Measurements from ENCODE around the gene RBP3. TPM values are rescaled to one million over a fixed set of nuclear protein-coding genes. Genes with fewer than 3 reads are reported as not detected.

Gene RBP3
- total RNA-seq, 1 experiment from 2014 or later, result not detected

DNA sequence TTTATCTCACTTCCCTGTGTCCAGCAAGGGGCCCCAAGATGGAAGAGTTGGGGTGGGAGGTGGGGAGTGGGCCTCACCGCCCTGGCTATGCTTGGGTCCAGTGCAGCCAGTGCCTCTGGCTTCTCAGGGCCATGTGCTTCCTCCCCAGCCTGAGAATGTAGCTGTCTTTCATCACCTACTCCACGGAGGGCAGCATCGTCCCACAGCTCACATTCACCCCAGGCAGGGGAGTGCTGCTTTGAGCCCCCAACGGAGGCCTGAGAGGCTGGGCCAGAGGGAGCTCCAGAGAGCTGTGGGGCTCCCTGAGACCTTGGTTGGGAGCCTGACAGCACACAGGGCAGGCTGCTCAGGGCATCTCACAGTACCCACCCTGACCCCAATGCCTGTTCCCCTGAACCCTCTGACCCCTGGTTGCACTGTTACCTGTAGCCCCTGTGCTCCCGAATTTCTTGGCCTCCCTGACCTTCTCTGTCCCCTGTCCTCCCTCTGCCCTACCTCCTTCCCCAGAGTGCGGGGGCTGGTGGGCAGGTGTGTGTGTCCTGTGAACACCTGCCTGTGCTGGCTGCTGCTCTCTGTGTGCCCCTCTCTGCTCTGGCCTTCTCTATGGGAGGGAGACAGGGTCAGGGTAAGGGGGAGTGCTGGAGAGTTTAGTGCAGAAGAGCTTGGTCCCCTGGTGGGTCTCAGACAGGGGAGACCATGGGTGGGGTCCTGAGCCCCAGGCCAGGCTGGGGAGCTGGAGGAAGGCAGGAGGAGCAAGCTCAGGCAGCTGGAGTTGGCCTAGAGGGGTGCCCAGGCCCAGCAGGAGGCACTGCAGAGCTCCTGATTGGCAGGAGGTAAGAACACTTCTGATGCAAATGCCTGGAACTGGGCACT, 55.5 kb downstream of the RBP3 start:
- no peaks in the 10 kb centered on the region for H3K9me3 ChIP-seq (ENCODE audit: control insufficient read depth, insufficient read depth, low read depth, low read length)
- intact Hi-C loops (cut with micrococcal nuclease; ENCODE audit: unreplicated experiment), result no loop called here
- no peaks in the 10 kb centered on the region for H3K36me3 ChIP-seq (ENCODE audit: control insufficient read depth, insufficient read depth, low read length)
- TF ChIP-seq POLR2AphosphoS5 (IDR thresholded peaks at IDR 0.05; ENCODE audit: low read depth, low read length) (no peak), CTCF (IDR thresholded peaks at IDR 0.05) (0 out of 2 replicates have a peak, but pooled peaks have one; percentile 57)
- BruUV-seq (replicated peaks), result no TSS peak
- no peak overlapping the region for H3K4me3 ChIP-seq (ENCODE audit: low read depth in 2 of 2, low read length in 2 of 2)
- H3K4me1 ChIP-seq (ENCODE audit: control insufficient read depth, insufficient read depth, low read length), result peaks cover 65% of the 10 kb centered on the region
- in situ Hi-C loops (cut with HindIII; ENCODE audit: low pct_unique_long_range_greater_than_20kb, low sequenced_read_pairs), result no loop called here
- H3K27ac ChIP-seq (ENCODE audit: low read length), result peak overlapping the region; percentile 75
- POLR2A ChIA-PET, result no interaction called here
- CTCF ChIA-PET, result interaction anchor here (0.8 to 1.1 kb wide), 3 partner anchors 18 to 52 kb away, joined by 3 to 4 read pairs (median 3); no protein-coding TSS in a partner anchor
- peak; percentile 38 for ATAC-seq
- no peaks in the 10 kb centered on the region for H3K27me3 ChIP-seq (ENCODE audit: control insufficient read depth, insufficient read depth, low read length)
- DNase-seq (ENCODE audit: low read depth, low spot score), result no peak

- Histone ChIP-seq H3K4me1 (ENCODE audit: control insufficient read depth, insufficient read depth, low read length) (peaks cover 73% of the 10 kb centered on the region), H3K36me3 (ENCODE audit: control insufficient read depth, insufficient read depth, low read length) (no peaks in the 10 kb centered on the region), H3K27ac (ENCODE audit: low read length) (peak overlapping the region; percentile 75), H3K27me3 (ENCODE audit: control insufficient read depth, insufficient read depth, low read length) (no peaks in the 10 kb centered on the region), H3K9me3 (ENCODE audit: control insufficient read depth, insufficient read depth, low read depth, low read length) (no peaks in the 10 kb centered on the region), H3K4me3 (ENCODE audit: low read depth in 2 of 2, low read length in 2 of 2) (no peak overlapping the region)
- TF ChIP-seq, protein P1, sequence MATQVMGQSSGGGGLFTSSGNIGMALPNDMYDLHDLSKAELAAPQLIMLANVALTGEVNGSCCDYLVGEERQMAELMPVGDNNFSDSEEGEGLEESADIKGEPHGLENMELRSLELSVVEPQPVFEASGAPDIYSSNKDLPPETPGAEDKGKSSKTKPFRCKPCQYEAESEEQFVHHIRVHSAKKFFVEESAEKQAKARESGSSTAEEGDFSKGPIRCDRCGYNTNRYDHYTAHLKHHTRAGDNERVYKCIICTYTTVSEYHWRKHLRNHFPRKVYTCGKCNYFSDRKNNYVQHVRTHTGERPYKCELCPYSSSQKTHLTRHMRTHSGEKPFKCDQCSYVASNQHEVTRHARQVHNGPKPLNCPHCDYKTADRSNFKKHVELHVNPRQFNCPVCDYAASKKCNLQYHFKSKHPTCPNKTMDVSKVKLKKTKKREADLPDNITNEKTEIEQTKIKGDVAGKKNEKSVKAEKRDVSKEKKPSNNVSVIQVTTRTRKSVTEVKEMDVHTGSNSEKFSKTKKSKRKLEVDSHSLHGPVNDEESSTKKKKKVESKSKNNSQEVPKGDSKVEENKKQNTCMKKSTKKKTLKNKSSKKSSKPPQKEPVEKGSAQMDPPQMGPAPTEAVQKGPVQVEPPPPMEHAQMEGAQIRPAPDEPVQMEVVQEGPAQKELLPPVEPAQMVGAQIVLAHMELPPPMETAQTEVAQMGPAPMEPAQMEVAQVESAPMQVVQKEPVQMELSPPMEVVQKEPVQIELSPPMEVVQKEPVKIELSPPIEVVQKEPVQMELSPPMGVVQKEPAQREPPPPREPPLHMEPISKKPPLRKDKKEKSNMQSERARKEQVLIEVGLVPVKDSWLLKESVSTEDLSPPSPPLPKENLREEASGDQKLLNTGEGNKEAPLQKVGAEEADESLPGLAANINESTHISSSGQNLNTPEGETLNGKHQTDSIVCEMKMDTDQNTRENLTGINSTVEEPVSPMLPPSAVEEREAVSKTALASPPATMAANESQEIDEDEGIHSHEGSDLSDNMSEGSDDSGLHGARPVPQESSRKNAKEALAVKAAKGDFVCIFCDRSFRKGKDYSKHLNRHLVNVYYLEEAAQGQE (IDR thresholded peaks at IDR 0.05; ENCODE audit: insufficient read depth in 1 of 2, low read depth in 2 of 2, low read length in 1 of 2), result no peak
- no peak for TF ChIP-seq POLR2AphosphoS5 (IDR thresholded peaks at IDR 0.05; ENCODE audit: low read depth, low read length)
- CTCF ChIA-PET, result interaction anchor here (1.1 kb wide), 1 partner anchor 51 kb away, joined by 4 read pairs; no protein-coding TSS in a partner anchor
- intact Hi-C loops (cut with micrococcal nuclease; ENCODE audit: unreplicated experiment) (no loop called here), in situ Hi-C loops (cut with HindIII; ENCODE audit: low pct_unique_long_range_greater_than_20kb, low sequenced_read_pairs) (no loop called here)
- POLR2A ChIA-PET, result no interaction called here
- no peak for ATAC-seq
- DNase-seq (ENCODE audit: low read depth, low spot score), result no peak
- BruUV-seq (replicated peaks), result no TSS peak
These were observed 56.3 kb downstream of the RBP3 start for GRCh38 chr10:47404446-47404845.

DNA sequence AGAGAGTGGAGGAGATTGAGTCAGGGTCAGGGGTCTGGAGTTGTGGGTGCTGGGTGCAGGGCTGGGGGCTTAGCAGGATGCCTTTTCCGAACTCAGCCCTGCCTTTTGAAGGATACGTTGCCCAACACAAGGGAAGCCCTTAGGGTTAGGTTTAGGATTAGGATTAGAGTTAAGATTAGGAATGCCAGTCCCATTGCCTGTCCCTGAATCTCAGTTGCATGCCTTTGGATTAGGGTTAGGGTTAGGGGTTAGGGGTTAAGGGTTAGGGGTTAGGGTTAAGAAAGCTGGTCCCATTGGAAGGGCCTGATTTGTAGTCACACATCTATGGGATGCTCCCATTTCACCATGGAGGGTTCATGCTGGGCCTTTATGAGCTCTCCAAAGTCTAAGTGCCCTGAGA, 56.8 kb downstream of the RBP3 start:
- in situ Hi-C loops (cut with HindIII; ENCODE audit: low pct_unique_long_range_greater_than_20kb, low sequenced_read_pairs) (no loop called here), intact Hi-C loops (cut with micrococcal nuclease; ENCODE audit: unreplicated experiment) (no loop called here)
- H3K27ac ChIP-seq (ENCODE audit: low read length), result peak overlapping the region; percentile 75
- ChIA-PET CTCF (interaction anchor here (0.7 kb wide), 1 partner anchor 51 kb away, joined by 5 read pairs; no protein-coding TSS in a partner anchor), POLR2A (no interaction called here)
- no TSS peak for BruUV-seq (replicated peaks)
- H3K4me3 ChIP-seq (ENCODE audit: low read depth in 2 of 2, low read length in 2 of 2), result no peak overlapping the region
- H3K4me1 ChIP-seq (ENCODE audit: control insufficient read depth, insufficient read depth, low read length), result peaks cover 78% of the 10 kb centered on the region
- ATAC-seq, result no peak
- DNase-seq (ENCODE audit: low read depth, low spot score), result no peak
- no peak for TF ChIP-seq SIN3A (IDR thresholded peaks at IDR 0.05; ENCODE audit: borderline replicate concordance, insufficient read depth, low read depth, low read length)
- TF ChIP-seq, protein P1 (IDR thresholded peaks at IDR 0.05; ENCODE audit: insufficient read depth in 1 of 2, low read depth in 2 of 2, low read length in 1 of 2), result no peak
- TF ChIP-seq CTCF (IDR thresholded peaks at IDR 0.05), result no peak
- TF ChIP-seq POLR2AphosphoS5 (IDR thresholded peaks at IDR 0.05; ENCODE audit: low read depth, low read length), result no peak
- TF ChIP-seq TCF7L2 (IDR thresholded peaks at IDR 0.05; ENCODE audit: low read depth, low read length), result no peak
- no peaks in the 10 kb centered on the region for H3K9me3 ChIP-seq (ENCODE audit: control insufficient read depth, insufficient read depth, low read depth, low read length)
- no peaks in the 10 kb centered on the region for H3K36me3 ChIP-seq (ENCODE audit: control insufficient read depth, insufficient read depth, low read length)
- H3K27me3 ChIP-seq (ENCODE audit: control insufficient read depth, insufficient read depth, low read length), result no peaks in the 10 kb centered on the region
